MM.1S (cell line): ENCODE measurements around the gene GALNT12.

ENCODE experiments used
- DNase-seq: peaks from one replicate; pipeline ENCODE4 v3.0.0-alpha.2; 2015
- H2AFZ ChIP-seq: fragments of 300-600 bp; sonication (generic); 2 replicates; pipeline ENCODE4 v1.6.0; 2016; ENCODE audit warnings: antibody characterized with exemption, low read length
- H3F3A ChIP-seq: fragments of 300-600 bp; sonication (generic); 2 replicates; pipeline ENCODE4 v1.6.1; 2016; ENCODE audit warnings: mild to moderate bottlenecking, antibody characterized with exemption, low read length, moderate library complexity, mixed read lengths; ENCODE audit not compliant: insufficient read depth
- H3K27ac ChIP-seq: fragments of 300-600 bp; sonication (generic); 2 replicates; pipeline ENCODE4 v1.5.1; 2016; ENCODE audit warnings: mild to moderate bottlenecking, low read length
- H3K27me3 ChIP-seq: fragments of 300-600 bp; sonication (generic); replicated peaks from 2 replicates; pipeline ENCODE4 v1.6.0; 2016; ENCODE audit warnings: low read length; ENCODE audit not compliant: insufficient read depth
- H3K36me3 ChIP-seq: fragments of 300-600 bp; sonication (generic); replicated peaks from 2 replicates; pipeline ENCODE4 v1.6.1; 2016; ENCODE audit warnings: mild to moderate bottlenecking, low read length, mixed read lengths; ENCODE audit not compliant: insufficient read depth
- H3K4me1 ChIP-seq: fragments of 300-600 bp; sonication (generic); 2 replicates; pipeline ENCODE4 v1.6.1; 2016; ENCODE audit warnings: low read length, mixed read lengths
- H3K4me2 ChIP-seq: fragments of 300-600 bp; sonication (generic); 2 replicates; pipeline ENCODE4 v1.6.0; 2016; ENCODE audit warnings: low read depth, low read length
- H3K4me3 ChIP-seq: fragments of 300-600 bp; sonication (generic); 2 replicates; pipeline ENCODE4 v1.5.1; 2016; ENCODE audit warnings: low read length, mixed read lengths
- H3K79me2 ChIP-seq: fragments of 300-600 bp; sonication (generic); 2 replicates; pipeline ENCODE4 v1.6.1; 2016; ENCODE audit warnings: mixed run types, low read length, mixed read lengths
- H3K9ac ChIP-seq: fragments of 300-600 bp; sonication (generic); 2 replicates; pipeline ENCODE4 v1.6.1; 2016; ENCODE audit warnings: low read length, mixed read lengths
- H3K9me2 ChIP-seq: fragments of 300-600 bp; sonication (generic); replicated peaks from 2 replicates; pipeline ENCODE4 v1.6.1; 2016; ENCODE audit warnings: mild to moderate bottlenecking, low read length, mixed read lengths; ENCODE audit not compliant: insufficient read depth
- H3K9me3 ChIP-seq: fragments of 300-600 bp; sonication (generic); replicated peaks from 2 replicates; pipeline ENCODE4 v1.6.1; 2016; ENCODE audit warnings: mild to moderate bottlenecking, low read length, mixed read lengths; ENCODE audit not compliant: insufficient read depth
- H4K20me1 ChIP-seq: fragments of 300-600 bp; sonication (generic); 2 replicates; pipeline ENCODE4 v1.6.1; 2016; ENCODE audit warnings: mild to moderate bottlenecking, low read length, moderate library complexity, mixed read lengths; ENCODE audit not compliant: insufficient read depth
- EZH2 ChIP-seq: fragments of 300-600 bp; sonication (generic); optimal IDR thresholded peaks from 2 replicates; pipeline ENCODE3; 2017; ENCODE audit warnings: low read depth, mild to moderate bottlenecking, antibody characterized with exemption, low read length, mixed read lengths
- EZH2phosphoT487 ChIP-seq: fragments of 300-600 bp; sonication (generic); IDR thresholded peaks from 2 replicates; pipeline ENCODE4 v1.6.1; 2018; ENCODE audit warnings: antibody characterized with exemption, low read length
- TF ChIP-seq, protein P1 (sequence below): fragments of 300-600 bp; sonication (generic); IDR thresholded peaks from 2 replicates; pipeline ENCODE4 v1.5.1; 2016; ENCODE audit warnings: antibody characterized with exemption, low read length, mixed read lengths

Gene GALNT12

DNA sequence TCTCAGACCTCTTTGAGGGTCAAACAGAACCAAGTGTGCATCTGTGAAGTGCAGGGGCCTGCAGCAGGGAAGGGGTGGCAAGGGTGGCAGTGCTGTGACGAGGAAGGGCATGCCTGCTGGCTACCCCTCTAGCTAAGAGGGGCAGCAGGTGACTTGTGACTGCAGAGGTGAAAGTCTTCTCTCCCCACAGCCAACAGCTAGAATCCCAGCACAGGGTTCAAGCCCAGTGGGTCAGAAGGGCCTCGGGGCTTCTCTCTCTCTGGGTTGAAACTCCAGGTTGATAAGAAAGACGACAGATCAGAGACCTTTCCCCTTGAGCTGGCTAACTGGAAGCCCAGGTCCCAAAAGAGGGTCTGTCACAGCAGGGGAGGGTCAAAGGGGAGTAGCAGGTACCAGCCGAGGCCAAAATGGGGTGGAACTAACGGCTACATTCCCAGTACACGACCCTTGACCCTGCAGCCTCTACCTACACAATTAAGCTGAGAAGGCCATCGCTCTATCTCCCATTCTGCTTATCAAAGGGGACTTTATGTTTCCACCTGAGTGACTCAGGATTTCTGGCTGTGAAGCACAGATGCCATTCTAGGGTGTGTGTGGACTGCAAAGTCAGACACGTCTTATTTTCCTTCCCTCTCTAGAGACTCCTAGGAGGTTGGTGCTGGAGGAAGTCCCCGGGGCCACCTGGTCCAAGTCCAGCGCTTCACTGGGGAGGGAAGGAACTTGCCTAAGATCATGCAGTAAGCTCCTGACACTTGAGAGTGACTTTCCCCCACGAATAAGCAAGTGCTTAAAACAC lies 25.7 kb upstream of the GALNT12 start:
- Histone ChIP-seq H3K9ac (no peak overlapping the region), H3F3A (no peaks in the 10 kb centered on the region), H3K9me3 (no peaks in the 10 kb centered on the region), H3K27ac (no peak overlapping the region), H3K4me2 (no peak overlapping the region), H2AFZ (no peak overlapping the region), H3K9me2 (no peaks in the 10 kb centered on the region), H3K4me1 (no peaks in the 10 kb centered on the region), H3K79me2 (no peaks in the 10 kb centered on the region), H4K20me1 (no peaks in the 10 kb centered on the region), H3K36me3 (no peaks in the 10 kb centered on the region), H3K4me3 (no peak overlapping the region), H3K27me3 (no peaks in the 10 kb centered on the region)
- no peak for DNase-seq
- TF ChIP-seq, protein P1, sequence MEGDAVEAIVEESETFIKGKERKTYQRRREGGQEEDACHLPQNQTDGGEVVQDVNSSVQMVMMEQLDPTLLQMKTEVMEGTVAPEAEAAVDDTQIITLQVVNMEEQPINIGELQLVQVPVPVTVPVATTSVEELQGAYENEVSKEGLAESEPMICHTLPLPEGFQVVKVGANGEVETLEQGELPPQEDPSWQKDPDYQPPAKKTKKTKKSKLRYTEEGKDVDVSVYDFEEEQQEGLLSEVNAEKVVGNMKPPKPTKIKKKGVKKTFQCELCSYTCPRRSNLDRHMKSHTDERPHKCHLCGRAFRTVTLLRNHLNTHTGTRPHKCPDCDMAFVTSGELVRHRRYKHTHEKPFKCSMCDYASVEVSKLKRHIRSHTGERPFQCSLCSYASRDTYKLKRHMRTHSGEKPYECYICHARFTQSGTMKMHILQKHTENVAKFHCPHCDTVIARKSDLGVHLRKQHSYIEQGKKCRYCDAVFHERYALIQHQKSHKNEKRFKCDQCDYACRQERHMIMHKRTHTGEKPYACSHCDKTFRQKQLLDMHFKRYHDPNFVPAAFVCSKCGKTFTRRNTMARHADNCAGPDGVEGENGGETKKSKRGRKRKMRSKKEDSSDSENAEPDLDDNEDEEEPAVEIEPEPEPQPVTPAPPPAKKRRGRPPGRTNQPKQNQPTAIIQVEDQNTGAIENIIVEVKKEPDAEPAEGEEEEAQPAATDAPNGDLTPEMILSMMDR, result no peak
- TF ChIP-seq EZH2 (no peak), EZH2phosphoT487 (no peak)

DNA sequence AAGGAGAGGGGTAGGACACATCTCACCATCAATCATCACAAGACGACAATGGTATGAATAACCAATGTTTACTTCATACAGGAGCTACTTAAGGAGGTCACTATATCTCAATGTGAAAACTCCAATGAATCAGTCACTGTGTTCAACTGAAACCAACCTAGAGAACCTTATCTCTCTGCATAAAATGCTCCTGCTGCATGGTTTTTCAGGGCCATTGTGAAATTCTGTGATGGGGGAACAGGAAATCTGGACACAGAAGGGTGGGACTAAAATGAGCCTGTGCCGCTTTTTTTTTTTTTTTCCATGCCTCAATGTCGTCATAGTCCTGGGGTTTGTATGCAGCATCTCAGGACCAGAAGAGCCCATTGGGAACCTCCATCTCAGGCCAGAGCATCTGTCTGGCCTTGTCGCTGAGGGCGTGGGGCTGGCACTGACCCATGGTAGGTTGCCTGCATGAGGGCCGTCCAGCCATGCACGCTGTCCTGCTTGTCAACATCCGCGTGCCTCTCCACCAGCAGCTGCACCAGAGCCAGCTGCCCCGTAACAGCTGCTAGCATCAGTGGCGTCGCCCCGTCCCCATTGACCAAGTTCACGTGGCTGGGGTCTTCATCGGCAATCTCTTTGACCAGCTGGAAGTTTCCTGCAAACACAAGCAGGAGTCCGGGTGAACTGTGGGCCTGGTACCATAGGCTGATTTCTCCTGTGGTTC lies 23.8 kb upstream of the GALNT12 start:
- no peaks in the 10 kb centered on the region for H4K20me1 ChIP-seq
- H3K9ac ChIP-seq, result no peak overlapping the region
- H3K9me2 ChIP-seq, result no peaks in the 10 kb centered on the region
- no peaks in the 10 kb centered on the region for H3K79me2 ChIP-seq
- no peaks in the 10 kb centered on the region for H3K9me3 ChIP-seq
- no peak for TF ChIP-seq EZH2
- no peak for TF ChIP-seq EZH2phosphoT487
- TF ChIP-seq, protein P1, result no peak
- no peaks in the 10 kb centered on the region for H3F3A ChIP-seq
- no peak overlapping the region for H2AFZ ChIP-seq
- H3K36me3 ChIP-seq, result no peaks in the 10 kb centered on the region
- no peaks in the 10 kb centered on the region for H3K4me1 ChIP-seq
- no peak overlapping the region for H3K27ac ChIP-seq
- H3K27me3 ChIP-seq, result no peaks in the 10 kb centered on the region
- H3K4me2 ChIP-seq, result no peak overlapping the region
- H3K4me3 ChIP-seq, result no peak overlapping the region
- DNase-seq, result no peak

DNA sequence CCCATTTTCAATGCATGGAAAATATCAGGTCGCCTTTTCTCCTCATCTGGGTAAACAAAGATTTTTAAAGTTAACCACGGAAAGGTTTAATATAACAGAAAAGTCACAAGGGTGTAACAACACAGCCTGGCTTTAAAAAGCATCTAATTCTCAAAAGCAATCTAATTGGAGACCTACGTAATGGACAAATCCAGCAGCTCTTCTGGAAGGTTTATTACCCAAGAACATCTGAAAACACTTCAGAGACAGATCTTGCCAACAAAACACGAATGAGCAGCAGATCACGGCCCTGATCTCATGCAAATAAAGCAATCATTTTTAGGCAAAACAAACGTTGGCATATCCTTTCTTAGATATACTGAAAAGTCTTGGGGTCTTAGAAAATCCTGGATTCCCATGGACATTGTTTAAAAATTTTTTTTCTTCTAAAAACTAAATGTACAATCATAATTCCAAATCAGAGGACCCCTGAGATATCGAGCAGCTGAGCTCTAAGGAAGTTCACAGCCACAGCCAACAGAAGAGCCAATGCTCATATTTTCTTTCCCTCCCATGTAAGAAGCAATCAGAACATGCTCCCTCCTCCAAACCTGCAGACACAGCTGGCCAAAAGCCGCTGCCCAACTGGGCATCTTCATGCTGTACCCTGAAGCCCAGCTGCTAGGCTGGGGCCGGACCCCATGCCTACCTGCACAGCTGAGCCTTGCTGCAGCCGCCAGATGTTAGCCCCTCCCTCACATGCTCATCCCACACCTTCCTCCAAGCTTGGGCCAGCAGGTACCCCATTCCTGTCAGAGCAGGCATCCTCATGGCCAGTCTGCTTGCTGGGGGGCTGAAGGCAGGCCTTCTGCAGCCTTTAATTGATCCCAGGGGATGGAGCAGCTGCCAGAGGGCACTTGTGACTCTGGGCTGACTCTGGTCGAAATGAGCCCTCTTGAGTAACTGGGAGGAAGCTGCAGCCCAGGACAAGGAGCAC lies 22.4 kb upstream of the GALNT12 start:
- H3K9ac ChIP-seq, result no peak overlapping the region
- no peak overlapping the region for H2AFZ ChIP-seq
- no peak overlapping the region for H3K4me3 ChIP-seq
- H3K27me3 ChIP-seq, result no peaks in the 10 kb centered on the region
- no peaks in the 10 kb centered on the region for H3K9me2 ChIP-seq
- DNase-seq, result no peak
- TF ChIP-seq EZH2phosphoT487, result no peak
- TF ChIP-seq, protein P1, result no peak
- TF ChIP-seq EZH2, result no peak
- H4K20me1 ChIP-seq, result no peaks in the 10 kb centered on the region
- H3K27ac ChIP-seq, result no peak overlapping the region
- H3K4me2 ChIP-seq, result no peak overlapping the region
- no peaks in the 10 kb centered on the region for H3K4me1 ChIP-seq
- no peaks in the 10 kb centered on the region for H3K79me2 ChIP-seq
- no peaks in the 10 kb centered on the region for H3K36me3 ChIP-seq
- no peaks in the 10 kb centered on the region for H3F3A ChIP-seq
- H3K9me3 ChIP-seq, result no peaks in the 10 kb centered on the region
